ENCODE measurements around the gene UBE2I.

UBE2I gene

DNA sequence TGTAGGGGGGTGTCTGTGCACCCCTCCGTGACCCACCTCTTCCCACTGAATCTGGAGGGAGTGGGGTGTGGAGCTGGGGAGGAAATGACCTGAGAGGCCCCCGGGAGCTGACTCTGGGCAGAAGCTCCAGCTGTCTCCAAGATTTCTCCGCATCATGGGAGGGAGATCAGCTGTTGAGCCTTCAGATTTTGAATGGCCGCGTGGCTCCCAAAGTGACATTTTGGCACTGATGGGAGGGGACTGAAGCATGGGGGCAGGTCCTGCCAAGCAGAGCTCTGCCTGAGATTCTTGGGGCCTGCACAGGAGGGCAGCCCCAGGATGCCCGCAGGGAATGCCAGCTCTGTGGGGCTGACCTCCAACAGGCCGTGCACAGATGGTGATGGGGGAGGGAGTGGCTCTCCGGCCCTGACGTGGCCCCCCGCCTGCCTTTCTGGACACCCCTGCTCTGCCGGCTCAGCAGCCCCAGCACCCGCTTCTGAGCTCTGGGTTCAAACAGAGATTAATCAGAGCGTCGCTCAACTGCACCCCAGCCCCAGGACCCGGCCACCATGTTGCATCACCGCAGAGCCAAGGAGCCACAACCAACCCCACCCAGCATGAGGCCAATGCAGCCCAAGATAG is 25.3 kb upstream of the UBE2I start:
- TF ChIP-seq, protein P1, sequence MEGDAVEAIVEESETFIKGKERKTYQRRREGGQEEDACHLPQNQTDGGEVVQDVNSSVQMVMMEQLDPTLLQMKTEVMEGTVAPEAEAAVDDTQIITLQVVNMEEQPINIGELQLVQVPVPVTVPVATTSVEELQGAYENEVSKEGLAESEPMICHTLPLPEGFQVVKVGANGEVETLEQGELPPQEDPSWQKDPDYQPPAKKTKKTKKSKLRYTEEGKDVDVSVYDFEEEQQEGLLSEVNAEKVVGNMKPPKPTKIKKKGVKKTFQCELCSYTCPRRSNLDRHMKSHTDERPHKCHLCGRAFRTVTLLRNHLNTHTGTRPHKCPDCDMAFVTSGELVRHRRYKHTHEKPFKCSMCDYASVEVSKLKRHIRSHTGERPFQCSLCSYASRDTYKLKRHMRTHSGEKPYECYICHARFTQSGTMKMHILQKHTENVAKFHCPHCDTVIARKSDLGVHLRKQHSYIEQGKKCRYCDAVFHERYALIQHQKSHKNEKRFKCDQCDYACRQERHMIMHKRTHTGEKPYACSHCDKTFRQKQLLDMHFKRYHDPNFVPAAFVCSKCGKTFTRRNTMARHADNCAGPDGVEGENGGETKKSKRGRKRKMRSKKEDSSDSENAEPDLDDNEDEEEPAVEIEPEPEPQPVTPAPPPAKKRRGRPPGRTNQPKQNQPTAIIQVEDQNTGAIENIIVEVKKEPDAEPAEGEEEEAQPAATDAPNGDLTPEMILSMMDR (IDR thresholded peaks at IDR 0.05; ENCODE audit: low read depth, low read length): no peak
- DNase-seq (ENCODE audit: extremely low read depth, low read depth): no peak

DNA sequence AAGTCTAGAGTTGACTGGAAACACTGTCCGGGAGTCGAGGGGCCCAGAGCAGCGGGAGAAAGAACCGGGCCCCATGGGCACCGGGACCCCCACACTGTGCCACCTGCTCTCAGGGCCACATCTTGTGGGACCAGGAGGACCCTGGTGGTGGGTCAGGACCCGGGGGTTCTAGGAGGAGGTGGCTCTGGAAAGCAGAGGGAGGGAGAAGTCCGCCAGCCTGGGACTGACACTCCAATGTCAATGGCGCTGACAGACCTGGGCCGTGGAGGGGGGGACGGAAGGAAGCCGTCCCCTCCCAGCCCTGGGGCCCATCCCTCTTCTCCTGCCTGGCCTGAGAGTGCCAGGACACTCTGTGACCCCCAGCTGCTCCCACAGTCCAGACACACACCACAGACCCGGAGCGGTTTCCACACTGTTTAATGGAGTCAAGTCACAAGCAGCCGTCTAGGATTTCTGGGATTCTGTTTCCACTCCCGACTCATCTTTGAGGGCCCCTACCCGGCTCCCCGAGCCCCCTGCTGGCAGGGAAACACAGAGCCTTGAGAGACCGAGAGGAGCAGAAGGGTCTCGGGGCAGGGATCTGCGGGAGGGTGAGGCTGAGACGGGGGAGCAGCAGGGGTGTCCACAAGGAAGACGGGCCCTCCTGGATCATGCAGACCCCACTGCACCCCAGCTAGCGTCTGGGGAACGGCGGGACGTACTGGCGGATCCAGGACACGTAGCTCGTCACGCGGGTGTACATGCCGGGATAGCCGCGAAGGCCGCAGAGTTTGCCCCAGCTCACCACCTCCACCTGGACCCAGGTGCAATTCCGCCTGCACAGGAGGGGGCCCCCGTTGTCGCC is 23.5 kb upstream of the UBE2I start:
- TF ChIP-seq, protein P1 (IDR thresholded peaks at IDR 0.05; ENCODE audit: low read depth, low read length): no peak
- no peak for DNase-seq (ENCODE audit: extremely low read depth, low read depth)

- no peak for DNase-seq (ENCODE audit: extremely low read depth, low read depth)
- TF ChIP-seq, protein P1 (IDR thresholded peaks at IDR 0.05; ENCODE audit: low read depth, low read length): no peak
These were observed 22.8 kb upstream of the UBE2I start for GRCh38 chr16:1286513-1287094.

GRCh38 chr16:1287982-1288670 is 21.3 kb upstream of the UBE2I start:
- DNase-seq (ENCODE audit: extremely low read depth, low read depth): no peak
- TF ChIP-seq, protein P1 (IDR thresholded peaks at IDR 0.05; ENCODE audit: low read depth, low read length): no peak

DNA sequence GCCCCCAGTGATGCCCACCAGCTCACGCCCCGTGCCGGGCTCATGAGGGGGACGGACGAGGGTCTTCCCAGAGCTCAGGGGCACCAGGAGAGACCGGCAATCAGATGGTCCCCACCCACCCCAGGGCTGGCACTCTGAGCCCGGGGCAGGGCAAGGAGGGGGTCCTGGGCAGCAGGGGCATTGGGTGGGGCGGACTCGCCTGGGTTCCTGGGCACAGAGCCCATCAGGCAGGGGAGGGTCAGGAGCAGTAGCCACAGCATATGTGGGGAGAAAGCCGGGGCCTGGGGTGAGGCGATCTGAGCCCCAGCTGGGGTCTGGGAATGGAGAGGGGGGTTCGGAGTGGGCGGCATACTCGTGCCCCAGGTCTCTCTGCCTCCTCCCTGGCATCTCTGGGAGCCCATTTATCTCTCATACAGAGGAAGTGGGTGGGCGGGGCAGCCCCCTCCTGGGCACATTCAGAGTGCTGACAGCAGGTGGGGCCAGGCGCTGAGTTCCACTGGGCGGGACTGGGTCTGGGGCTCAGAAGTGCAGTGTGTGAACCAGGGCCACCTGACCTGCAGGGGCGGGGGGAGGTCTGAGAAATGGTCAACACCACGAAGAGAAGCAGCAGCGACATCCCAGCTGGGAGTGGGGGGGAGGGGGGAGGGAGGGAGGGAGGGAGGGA is 20.5 kb upstream of the UBE2I start:
- no peak for DNase-seq (ENCODE audit: extremely low read depth, low read depth)
- TF ChIP-seq, protein P1 (IDR thresholded peaks at IDR 0.05; ENCODE audit: low read depth, low read length): no peak

- no peak for DNase-seq (ENCODE audit: extremely low read depth, low read depth)
These were observed 20.0 kb upstream of the UBE2I start for GRCh38 chr16:1289477-1289866.

More at GRCh38 chr16:1289477-1289866, 20.0 kb upstream of the UBE2I start:
- TF ChIP-seq, protein P1 (IDR thresholded peaks at IDR 0.05; ENCODE audit: low read depth, low read length): no peak

All from AG09319 (cell line).